ENCODE data around the gene ESPNL. TPM values are rescaled to one million over a fixed set of nuclear protein-coding genes. Genes with fewer than 3 reads are reported as not detected.

Gene ESPNL
- total RNA-seq, 1 experiment from 2014 or later = 1.1 TPM

DNA sequence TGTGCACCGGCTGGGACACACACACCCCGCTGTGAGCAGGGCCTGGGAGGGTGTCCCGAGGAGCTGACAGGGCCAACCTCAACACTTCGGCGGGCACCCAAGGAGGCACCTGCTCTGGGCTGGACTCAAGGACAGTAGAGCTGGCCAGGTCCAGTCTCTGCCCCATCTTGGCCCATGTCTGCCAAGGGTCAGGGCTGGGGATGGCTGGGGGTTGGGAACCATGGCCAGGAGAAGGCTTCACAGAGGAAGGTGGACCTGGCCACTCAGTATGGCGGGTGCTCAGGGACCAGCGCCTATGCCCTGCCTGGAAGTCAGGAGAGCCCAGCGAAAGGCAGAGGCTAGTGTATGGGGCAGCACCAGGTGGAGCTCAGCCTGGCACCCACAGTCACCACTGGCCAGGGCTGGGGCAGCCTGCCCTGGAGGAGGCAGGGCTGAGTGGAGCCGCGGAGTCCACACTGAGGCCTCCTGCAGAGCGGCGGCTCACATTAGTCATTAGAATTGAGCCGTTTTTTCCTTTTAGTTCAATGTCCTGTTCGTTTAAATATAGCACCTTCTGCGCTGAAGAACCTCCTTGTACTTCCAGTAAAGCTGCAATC, 62.8 kb downstream of the ESPNL start:
- no peak for DNase-seq (ENCODE audit: low spot score)
- H3K27me3 Mint-ChIP-seq (ENCODE audit: low read depth) = peaks cover 52% of the 10 kb centered on the region
- CTCF ChIA-PET = interaction anchor here (0.7 to 3.0 kb wide), 5 partner anchors 10 to 240 kb away, joined by 3 to 19 read pairs (median 5); no protein-coding TSS in a partner anchor

DNA sequence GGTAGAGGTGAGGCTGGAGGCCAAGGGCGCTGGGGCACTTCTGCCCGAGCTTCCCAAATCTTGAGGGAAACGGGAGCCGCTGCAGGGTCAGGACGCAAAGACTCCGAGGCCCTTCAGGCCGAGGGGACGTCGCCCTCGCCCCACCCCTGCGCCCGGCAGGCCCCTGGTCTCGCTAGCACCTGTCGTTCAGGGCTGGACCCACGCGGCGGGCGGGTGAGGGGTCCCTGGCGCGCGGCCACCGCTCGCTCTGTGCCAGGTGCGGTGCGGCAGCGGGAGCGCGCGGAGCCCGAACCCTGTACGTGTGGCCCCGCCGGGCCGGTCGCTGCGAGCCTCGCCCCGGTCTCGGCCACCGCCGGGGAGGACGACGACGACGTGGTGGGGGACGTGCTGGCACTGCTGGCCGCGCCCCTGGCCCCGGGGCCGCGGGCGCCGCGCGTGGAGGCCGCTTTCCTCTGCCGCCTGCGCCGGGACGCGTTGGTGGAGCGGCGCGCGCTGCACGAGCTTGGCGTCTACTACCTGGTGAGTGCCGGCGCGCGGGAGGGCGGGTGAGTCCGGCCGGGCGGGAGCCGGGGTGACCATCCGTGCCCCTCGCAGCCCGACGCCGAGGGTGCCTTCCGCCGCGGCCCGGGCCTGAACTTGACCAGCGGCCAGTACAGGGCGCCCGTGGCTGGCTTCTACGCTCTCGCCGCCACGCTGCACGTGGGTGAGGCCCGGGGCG, 63.5 kb downstream of the ESPNL start:
- ChIA-PET CTCF (interaction anchor here (0.7 to 3.0 kb wide), 4 partner anchors 11 to 240 kb away, joined by 3 to 19 read pairs (median 7); no protein-coding TSS in a partner anchor), POLR2A (no interaction called here)
- H3K4me1 Mint-ChIP-seq = peaks cover 6% of the 10 kb centered on the region
- TF ChIP-seq, protein P1, sequence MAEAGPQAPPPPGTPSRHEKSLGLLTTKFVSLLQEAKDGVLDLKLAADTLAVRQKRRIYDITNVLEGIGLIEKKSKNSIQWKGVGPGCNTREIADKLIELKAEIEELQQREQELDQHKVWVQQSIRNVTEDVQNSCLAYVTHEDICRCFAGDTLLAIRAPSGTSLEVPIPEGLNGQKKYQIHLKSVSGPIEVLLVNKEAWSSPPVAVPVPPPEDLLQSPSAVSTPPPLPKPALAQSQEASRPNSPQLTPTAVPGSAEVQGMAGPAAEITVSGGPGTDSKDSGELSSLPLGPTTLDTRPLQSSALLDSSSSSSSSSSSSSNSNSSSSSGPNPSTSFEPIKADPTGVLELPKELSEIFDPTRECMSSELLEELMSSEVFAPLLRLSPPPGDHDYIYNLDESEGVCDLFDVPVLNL (CRISPR knock-in tag; IDR thresholded peaks at IDR 0.05; ENCODE audit: borderline replicate concordance, low read depth) = 0 out of 2 replicates have a peak, but pooled peaks have one; percentile 71
- TF ChIP-seq, protein P2, sequence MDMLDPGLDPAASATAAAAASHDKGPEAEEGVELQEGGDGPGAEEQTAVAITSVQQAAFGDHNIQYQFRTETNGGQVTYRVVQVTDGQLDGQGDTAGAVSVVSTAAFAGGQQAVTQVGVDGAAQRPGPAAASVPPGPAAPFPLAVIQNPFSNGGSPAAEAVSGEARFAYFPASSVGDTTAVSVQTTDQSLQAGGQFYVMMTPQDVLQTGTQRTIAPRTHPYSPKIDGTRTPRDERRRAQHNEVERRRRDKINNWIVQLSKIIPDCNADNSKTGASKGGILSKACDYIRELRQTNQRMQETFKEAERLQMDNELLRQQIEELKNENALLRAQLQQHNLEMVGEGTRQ (CRISPR knock-in tag; IDR thresholded peaks at IDR 0.05) = no peak
- TF ChIP-seq, protein P3, sequence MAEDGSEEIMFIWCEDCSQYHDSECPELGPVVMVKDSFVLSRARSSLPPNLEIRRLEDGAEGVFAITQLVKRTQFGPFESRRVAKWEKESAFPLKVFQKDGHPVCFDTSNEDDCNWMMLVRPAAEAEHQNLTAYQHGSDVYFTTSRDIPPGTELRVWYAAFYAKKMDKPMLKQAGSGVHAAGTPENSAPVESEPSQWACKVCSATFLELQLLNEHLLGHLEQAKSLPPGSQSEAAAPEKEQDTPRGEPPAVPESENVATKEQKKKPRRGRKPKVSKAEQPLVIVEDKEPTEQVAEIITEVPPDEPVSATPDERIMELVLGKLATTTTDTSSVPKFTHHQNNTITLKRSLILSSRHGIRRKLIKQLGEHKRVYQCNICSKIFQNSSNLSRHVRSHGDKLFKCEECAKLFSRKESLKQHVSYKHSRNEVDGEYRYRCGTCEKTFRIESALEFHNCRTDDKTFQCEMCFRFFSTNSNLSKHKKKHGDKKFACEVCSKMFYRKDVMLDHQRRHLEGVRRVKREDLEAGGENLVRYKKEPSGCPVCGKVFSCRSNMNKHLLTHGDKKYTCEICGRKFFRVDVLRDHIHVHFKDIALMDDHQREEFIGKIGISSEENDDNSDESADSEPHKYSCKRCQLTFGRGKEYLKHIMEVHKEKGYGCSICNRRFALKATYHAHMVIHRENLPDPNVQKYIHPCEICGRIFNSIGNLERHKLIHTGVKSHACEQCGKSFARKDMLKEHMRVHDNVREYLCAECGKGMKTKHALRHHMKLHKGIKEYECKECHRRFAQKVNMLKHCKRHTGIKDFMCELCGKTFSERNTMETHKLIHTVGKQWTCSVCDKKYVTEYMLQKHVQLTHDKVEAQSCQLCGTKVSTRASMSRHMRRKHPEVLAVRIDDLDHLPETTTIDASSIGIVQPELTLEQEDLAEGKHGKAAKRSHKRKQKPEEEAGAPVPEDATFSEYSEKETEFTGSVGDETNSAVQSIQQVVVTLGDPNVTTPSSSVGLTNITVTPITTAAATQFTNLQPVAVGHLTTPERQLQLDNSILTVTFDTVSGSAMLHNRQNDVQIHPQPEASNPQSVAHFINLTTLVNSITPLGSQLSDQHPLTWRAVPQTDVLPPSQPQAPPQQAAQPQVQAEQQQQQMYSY (CRISPR knock-in tag; IDR thresholded peaks at IDR 0.05) = no peak
- TF ChIP-seq ZBTB21 (CRISPR knock-in tag; IDR thresholded peaks at IDR 0.05; ENCODE audit: borderline replicate concordance) (no peak), KAT7 (CRISPR knock-in tag; IDR thresholded peaks at IDR 0.05; ENCODE audit: borderline replicate concordance) (no peak), EMX1 (CRISPR knock-in tag; IDR thresholded peaks at IDR 0.05) (no peak), FOXK1 (CRISPR knock-in tag; IDR thresholded peaks at IDR 0.05) (no peak), ZNF416 (CRISPR knock-in tag; IDR thresholded peaks at IDR 0.05) (no peak), OVOL2 (CRISPR knock-in tag; IDR thresholded peaks at IDR 0.05; ENCODE audit: borderline replicate concordance) (no peak)
- TF ChIP-seq, protein P4, sequence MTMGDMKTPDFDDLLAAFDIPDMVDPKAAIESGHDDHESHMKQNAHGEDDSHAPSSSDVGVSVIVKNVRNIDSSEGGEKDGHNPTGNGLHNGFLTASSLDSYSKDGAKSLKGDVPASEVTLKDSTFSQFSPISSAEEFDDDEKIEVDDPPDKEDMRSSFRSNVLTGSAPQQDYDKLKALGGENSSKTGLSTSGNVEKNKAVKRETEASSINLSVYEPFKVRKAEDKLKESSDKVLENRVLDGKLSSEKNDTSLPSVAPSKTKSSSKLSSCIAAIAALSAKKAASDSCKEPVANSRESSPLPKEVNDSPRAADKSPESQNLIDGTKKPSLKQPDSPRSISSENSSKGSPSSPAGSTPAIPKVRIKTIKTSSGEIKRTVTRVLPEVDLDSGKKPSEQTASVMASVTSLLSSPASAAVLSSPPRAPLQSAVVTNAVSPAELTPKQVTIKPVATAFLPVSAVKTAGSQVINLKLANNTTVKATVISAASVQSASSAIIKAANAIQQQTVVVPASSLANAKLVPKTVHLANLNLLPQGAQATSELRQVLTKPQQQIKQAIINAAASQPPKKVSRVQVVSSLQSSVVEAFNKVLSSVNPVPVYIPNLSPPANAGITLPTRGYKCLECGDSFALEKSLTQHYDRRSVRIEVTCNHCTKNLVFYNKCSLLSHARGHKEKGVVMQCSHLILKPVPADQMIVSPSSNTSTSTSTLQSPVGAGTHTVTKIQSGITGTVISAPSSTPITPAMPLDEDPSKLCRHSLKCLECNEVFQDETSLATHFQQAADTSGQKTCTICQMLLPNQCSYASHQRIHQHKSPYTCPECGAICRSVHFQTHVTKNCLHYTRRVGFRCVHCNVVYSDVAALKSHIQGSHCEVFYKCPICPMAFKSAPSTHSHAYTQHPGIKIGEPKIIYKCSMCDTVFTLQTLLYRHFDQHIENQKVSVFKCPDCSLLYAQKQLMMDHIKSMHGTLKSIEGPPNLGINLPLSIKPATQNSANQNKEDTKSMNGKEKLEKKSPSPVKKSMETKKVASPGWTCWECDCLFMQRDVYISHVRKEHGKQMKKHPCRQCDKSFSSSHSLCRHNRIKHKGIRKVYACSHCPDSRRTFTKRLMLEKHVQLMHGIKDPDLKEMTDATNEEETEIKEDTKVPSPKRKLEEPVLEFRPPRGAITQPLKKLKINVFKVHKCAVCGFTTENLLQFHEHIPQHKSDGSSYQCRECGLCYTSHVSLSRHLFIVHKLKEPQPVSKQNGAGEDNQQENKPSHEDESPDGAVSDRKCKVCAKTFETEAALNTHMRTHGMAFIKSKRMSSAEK (CRISPR knock-in tag; IDR thresholded peaks at IDR 0.05; ENCODE audit: borderline replicate concordance) = no peak
- TF ChIP-seq, protein P5, sequence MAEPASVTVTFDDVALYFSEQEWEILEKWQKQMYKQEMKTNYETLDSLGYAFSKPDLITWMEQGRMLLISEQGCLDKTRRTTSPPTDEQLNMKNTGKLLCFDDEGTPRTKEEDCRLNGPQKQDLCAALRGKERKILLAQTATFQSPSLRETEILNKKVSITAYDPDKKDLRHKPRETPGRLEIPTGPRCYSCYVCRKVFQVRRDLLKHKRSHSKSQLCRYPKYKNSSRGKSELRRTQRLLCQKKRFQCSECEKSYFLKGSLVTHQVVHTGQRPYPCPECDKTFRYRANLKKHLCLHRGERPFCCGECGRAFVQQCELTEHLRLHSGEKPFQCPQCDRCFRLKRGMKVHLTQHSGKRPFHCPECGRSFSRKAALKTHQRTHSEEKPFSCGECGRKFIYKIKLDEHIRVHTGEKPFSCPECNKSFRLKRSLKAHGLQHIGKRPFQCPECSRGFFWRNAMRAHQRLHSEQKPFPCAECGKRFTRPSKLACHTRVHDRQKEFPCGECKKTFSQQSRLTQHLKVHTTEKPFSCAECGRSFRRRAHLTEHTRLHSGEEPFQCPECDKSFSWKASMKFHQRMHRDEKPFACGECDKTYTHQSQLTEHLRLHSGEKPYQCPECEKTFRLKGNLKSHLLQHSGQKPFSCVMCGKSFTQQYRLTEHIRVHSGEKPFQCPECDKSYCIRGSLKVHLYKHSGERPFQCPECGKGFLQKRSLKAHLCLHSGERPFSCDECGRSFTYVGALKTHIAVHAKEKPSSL (CRISPR knock-in tag; conservative IDR thresholded peaks at IDR 0.05) = no peak

More for the DNA sequence above, 62.8 kb downstream of the ESPNL start:
- peak overlapping the region; percentile 33 for H3K4me3 Mint-ChIP-seq
- H3K9me3 Mint-ChIP-seq = no peaks in the 10 kb centered on the region
- peaks cover 6% of the 10 kb centered on the region for H3K4me1 Mint-ChIP-seq
- ATAC-seq = no peak
- POLR2A ChIA-PET = no interaction called here
- H3K27ac Mint-ChIP-seq = no peak overlapping the region
- TF ChIP-seq ZNF219 (CRISPR knock-in tag; IDR thresholded peaks at IDR 0.05; ENCODE audit: borderline replicate concordance) = no peak
- TF ChIP-seq ZNF396 (CRISPR knock-in tag; IDR thresholded peaks at IDR 0.05; ENCODE audit: borderline replicate concordance) = no peak
- TF ChIP-seq, protein P6, sequence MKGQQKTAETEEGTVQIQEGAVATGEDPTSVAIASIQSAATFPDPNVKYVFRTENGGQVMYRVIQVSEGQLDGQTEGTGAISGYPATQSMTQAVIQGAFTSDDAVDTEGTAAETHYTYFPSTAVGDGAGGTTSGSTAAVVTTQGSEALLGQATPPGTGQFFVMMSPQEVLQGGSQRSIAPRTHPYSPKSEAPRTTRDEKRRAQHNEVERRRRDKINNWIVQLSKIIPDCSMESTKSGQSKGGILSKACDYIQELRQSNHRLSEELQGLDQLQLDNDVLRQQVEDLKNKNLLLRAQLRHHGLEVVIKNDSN (CRISPR knock-in tag; IDR thresholded peaks at IDR 0.05) = 0 out of 2 replicates have a peak, but pooled peaks have one; percentile 20
- TF ChIP-seq NR3C1 (CRISPR knock-in tag; conservative IDR thresholded peaks at IDR 0.05; ENCODE audit: low read depth) = no peak
- TF ChIP-seq, protein P7, sequence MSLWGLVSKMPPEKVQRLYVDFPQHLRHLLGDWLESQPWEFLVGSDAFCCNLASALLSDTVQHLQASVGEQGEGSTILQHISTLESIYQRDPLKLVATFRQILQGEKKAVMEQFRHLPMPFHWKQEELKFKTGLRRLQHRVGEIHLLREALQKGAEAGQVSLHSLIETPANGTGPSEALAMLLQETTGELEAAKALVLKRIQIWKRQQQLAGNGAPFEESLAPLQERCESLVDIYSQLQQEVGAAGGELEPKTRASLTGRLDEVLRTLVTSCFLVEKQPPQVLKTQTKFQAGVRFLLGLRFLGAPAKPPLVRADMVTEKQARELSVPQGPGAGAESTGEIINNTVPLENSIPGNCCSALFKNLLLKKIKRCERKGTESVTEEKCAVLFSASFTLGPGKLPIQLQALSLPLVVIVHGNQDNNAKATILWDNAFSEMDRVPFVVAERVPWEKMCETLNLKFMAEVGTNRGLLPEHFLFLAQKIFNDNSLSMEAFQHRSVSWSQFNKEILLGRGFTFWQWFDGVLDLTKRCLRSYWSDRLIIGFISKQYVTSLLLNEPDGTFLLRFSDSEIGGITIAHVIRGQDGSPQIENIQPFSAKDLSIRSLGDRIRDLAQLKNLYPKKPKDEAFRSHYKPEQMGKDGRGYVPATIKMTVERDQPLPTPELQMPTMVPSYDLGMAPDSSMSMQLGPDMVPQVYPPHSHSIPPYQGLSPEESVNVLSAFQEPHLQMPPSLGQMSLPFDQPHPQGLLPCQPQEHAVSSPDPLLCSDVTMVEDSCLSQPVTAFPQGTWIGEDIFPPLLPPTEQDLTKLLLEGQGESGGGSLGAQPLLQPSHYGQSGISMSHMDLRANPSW (CRISPR knock-in tag; conservative IDR thresholded peaks at IDR 0.05; ENCODE audit: low read depth) = no peak
- no peaks in the 10 kb centered on the region for H3K36me3 Mint-ChIP-seq

More for the DNA sequence above, 63.5 kb downstream of the ESPNL start:
- ATAC-seq = no peak
- no peak for DNase-seq (ENCODE audit: low spot score)
- H3K36me3 Mint-ChIP-seq = peaks cover 3% of the 10 kb centered on the region; the same call in 1 of the 2 replicates
- peaks cover 52% of the 10 kb centered on the region for H3K27me3 Mint-ChIP-seq (ENCODE audit: low read depth)
- H3K27ac Mint-ChIP-seq = no peak overlapping the region
- peak overlapping the region; percentile 33 for H3K4me3 Mint-ChIP-seq
- no peaks in the 10 kb centered on the region for H3K9me3 Mint-ChIP-seq

Measured in WTC11 (cell line).